Erythroblast (primary cell): ENCODE results near the gene AIG1.
"Not testable (repeated sequence)": the region's sequence is repeated elsewhere in the genome, so short reads cannot be mapped to it uniquely, and the experiment has no call there.

Experiments
- DNase-seq, 2 experiments: peaks; one replicate each; lab custom pipeline; 2025; lab: John Stamatoyannopoulos, UW
- GATA1 ChIP-seq: IDR thresholded peaks from 2 replicates; pipeline ENCODE4 v1.6.1; 2011; ENCODE audit warnings: low read depth, mild to moderate bottlenecking, control low read depth, low read length, moderate library complexity
- POLR2A ChIP-seq: IDR thresholded peaks from 2 replicates; pipeline ENCODE4 v1.6.1; 2011; ENCODE audit warnings: mild to moderate bottlenecking, low read length

Gene AIG1

GRCh38 chr6:143040018-143040417 lies 20.7 kb upstream of the AIG1 start:
- no peak for DNase-seq
- TF ChIP-seq POLR2A (no peak), GATA1 (no peak)

DNA sequence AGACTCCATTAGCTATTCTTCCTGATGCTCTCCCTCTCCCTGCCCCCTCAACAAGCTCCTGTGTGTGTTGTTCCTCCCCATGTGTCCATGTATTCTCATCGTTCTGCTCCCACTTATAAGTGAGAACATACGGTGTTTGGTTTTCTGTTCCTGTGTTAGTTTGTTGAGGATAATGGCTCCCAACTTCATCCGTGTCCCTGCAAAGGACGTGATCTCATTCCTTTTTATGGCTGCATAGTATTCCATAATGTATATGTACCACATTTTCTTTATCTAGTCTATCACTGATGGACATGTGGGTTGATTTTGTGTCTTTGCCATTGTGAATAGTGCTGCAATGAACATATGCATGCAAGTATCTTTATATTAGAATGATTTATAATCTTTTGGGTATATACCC lies 16.3 kb upstream of the AIG1 start:
- not testable (repeated sequence) for DNase-seq

GRCh38 chr6:143049611-143050010 lies 11.1 kb upstream of the AIG1 start:
- no peak for DNase-seq
- TF ChIP-seq POLR2A (no peak), GATA1 (no peak)

GRCh38 chr6:143050509-143050908 lies 10.2 kb upstream of the AIG1 start:
- TF ChIP-seq GATA1: no peak
- no peak for TF ChIP-seq POLR2A
- DNase-seq: no peak

DNA sequence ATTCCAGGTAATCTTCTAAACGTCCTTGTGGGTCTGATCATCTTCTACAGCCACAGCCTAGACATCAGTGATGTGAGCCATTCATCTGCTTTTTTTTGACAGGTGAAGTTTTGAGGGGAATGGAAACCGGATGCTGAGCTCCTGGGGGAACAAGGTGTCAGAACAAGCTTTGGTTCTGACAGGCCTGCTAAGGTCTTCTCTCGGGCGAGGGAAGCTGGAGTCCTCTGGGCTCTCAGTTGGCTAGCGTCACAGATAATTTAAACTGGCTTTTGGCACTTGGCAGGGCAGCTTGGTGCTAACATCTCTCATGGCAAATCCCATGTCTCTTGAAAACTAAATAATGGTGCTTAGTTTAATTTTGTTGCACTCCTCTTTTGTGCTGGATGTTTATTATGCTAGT lies 8.4 kb upstream of the AIG1 start:
- TF ChIP-seq GATA1 (no peak), POLR2A (no peak)
- DNase-seq: no peak

DNA sequence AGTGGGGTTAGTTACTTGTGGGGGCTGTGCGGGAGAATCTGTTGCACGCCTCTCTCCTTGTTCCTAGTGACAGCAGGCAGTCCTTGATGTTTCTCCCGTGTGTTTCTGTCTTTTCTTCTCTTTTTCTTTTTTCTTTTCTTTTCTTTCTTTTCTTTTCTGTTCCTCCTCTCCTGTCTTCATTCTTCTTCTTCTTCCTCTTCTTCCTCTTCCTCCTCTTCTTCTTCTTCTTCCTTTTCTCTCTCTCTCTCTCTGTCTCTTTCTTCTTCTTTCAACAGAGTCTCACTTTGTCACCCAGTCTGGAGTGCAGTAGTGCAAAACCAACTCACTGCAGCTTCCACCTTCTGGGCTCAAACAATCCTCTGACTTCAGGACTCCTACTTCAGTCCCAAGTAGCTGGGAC lies 6.8 kb upstream of the AIG1 start:
- DNase-seq: no peak
- TF ChIP-seq GATA1: no peak
- TF ChIP-seq POLR2A: no peak

- TF ChIP-seq POLR2A (no peak), GATA1 (no peak)
- no peak for DNase-seq
Measured at GRCh38 chr6:143054329-143054728, 6.4 kb upstream of the AIG1 start.

DNA sequence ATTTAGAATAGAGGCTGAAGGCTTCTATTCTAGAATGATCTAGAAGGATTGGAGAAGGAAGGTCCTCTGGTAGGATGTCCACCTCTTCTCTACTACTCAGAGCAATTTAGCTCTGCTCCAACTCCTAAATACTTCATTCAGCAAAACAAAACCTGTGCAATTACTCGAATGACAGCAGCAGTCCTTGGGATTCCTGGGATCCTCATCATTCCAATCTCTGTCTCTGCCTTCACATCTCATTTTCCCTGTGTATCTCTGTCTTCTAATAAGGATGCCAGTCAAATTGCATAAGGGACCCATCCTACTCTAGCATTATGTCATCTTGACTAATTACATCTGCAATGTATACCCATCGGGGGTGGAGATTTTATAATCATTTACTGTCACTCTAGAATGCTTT lies 5.5 kb upstream of the AIG1 start:
- DNase-seq: no peak
- TF ChIP-seq POLR2A: no peak
- TF ChIP-seq GATA1: no peak

- TF ChIP-seq POLR2A: no peak
- TF ChIP-seq GATA1: no peak
Measured at GRCh38 chr6:143055891-143056290, 4.8 kb upstream of the AIG1 start.

GRCh38 chr6:143058987-143059386 lies 1.7 kb upstream of the AIG1 start:
- no peak for TF ChIP-seq POLR2A
- TF ChIP-seq GATA1: no peak
- DNase-seq: peak; percentile 21 to 46

More at GRCh38 chr6:143055891-143056290, 4.8 kb upstream of the AIG1 start:
- no peak for DNase-seq

DNA sequence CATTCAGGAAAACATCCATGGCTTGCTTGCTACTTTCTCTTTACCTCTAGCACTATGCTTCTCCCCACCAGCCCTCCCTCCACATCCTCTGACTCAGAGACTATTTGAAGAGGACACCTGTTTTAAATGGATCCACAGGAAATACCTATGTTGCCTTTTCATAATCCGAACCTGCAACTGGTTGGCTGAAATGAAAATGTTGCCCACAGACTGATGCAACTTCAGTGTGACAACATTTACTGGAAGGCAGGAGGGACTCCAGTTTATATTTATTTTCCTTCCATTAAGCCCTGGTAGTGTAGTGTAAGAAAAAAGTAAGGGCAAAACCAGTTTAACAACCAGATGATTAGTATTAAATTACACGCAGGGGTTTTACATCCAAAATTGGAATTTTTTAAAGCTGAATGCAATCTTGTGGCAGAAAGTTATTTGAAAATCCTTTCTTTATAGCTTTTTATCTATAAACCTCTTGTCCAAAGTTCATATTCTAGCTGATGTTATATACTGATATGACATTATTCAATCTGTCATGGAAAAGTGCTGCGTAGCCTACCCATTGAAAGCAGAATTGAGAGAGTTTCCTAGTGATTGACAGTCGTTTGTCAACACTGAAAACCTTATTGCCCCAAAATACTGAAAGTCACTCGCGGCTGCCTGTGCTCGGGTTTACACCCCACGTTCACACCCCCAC lies 881 bp upstream of the AIG1 start:
- TF ChIP-seq POLR2A (no peak), GATA1 (no peak)
- DNase-seq: peak in 1 of 2 experiments; percentile 36

DNA sequence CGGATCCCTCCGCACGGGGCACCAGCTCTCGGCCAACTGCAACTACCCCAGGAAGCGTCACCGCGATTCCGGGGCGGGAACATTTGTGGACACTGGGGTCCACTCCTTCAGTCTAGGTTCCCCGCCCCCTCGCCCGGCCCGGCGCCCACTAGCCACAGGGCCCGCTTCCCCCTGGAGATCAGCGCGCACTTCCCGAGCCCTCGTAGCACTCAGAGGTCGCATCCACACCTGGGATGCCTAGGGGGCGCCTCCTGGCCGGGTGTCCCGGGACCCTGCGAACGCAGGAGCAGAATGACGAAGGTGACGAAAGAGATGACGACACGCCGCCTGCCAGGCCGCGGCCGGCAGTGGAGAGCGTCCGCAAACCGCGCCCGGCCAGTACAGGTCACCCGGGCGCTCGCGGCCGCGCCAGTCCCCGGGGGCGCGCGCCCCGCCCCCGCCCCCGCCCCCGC lies 309 bp upstream of the AIG1 start:
- peak; percentile 61 for TF ChIP-seq POLR2A
- no peak for TF ChIP-seq GATA1
- DNase-seq: peak; percentile 88 to 90

- DNase-seq: peak in 1 of 2 experiments; percentile 20
- no peak for TF ChIP-seq GATA1
- no peak for TF ChIP-seq POLR2A
Measured at GRCh38 chr6:143061597-143062385, 1.1 kb downstream of the AIG1 start.

DNA sequence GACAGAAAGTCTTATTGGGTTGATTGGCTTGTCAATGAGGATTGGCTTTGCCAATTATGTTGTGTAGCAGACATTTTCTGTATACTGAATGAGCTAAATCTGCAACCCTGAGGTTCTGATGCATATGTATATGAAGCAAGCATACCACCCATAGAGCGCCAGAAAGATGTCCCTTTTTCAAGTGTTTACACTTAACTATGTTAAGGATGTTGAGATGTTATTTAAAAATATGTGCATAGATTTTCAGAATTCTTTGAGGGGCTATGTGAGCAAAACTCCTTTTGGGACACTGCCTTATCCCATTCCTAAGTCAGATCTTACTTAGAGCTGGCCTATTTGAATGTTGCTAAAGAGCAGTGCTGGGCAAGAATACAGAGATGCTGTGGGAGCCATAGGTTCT lies 1.9 kb downstream of the AIG1 start:
- no peak for DNase-seq
- TF ChIP-seq GATA1 (no peak), POLR2A (no peak)
